Mammary epithelial cell (primary cell): ENCODE data around the gene MDGA2.

Experiments used
- CTCF ChIP-seq, 2 donors: IDR thresholded peaks in 1 of 2; conservative IDR thresholded peaks in 1 of 2; 2 replicates each; pipeline ENCODE4 v1.5.1; 2011 to 2012; ENCODE audit warnings: inconsistent platforms in 2 of 2, low read length in 2 of 2, mild to moderate bottlenecking in 2 of 2, control low read depth in 1 of 2, low read depth in 1 of 2; ENCODE audit not compliant: insufficient read depth in 1 of 2; ENCODE audit errors: extremely low read depth in 1 of 2
- EZH2 ChIP-seq: IDR thresholded peaks from 2 replicates; pipeline ENCODE4 v1.6.1; 2012; ENCODE audit warnings: low read length, inconsistent platforms, borderline replicate concordance

GRCh38 chr14:47490766-47491165, 184.6 kb downstream of the MDGA2 start:
- TF ChIP-seq CTCF (conservative IDR thresholded peaks at IDR 0.05 in 1 of 2, IDR thresholded peaks at IDR 0.05 in 1 of 2; ENCODE audit: extremely low read depth in 1 of 2, insufficient read depth in 1 of 2, low read depth in 1 of 2, low read length in 2 of 2) (no peak), EZH2 (no peak)
